Activated CD8-positive, alpha-beta memory T cell treated with anti-CD3 and anti-CD28 coated beads, Interleukin-2, amount 50 U/mL, for 1 hour (primary cell): ENCODE measurements around the gene DSCAM.
"Not testable (repeated sequence)": the region's sequence is repeated elsewhere in the genome, so short reads cannot be mapped to it uniquely, and the experiment has no call there.

ENCODE experiments used
- DNase-seq: peaks from one replicate; pipeline ENCODE4 v3.0.0-alpha.2; 2020; ENCODE audit errors: extremely low read depth

Gene DSCAM

GRCh38 chr21:40182491-40182890, 664.5 kb downstream of the DSCAM start:
- DNase-seq: not testable (repeated sequence)

- no peak for DNase-seq
Measured at GRCh38 chr21:40179166-40179565, 667.8 kb downstream of the DSCAM start.

- DNase-seq: no peak
Measured at GRCh38 chr21:40178726-40179125, 668.2 kb downstream of the DSCAM start.

DNA sequence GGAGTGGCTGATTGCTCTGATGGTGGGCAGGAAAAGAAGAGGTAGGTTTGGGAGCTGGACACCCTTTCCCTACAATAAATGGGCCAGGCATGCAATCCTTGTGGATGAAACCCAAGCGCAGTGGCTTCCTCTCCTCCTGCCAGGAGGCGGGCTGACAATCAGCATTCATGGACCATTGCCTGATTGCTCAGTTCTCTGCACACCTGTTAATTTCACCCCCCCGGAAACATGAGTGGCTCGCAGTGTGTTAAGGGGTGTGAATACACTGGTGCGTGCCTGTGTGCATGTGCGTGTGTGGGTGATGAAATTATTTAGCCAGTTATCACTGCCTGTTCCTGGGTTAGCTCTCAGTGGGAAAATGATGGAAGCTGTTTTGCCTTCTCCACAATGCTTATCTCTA, 669.0 kb downstream of the DSCAM start:
- no peak for DNase-seq

GRCh38 chr21:40176724-40177123, 670.2 kb downstream of the DSCAM start:
- no peak for DNase-seq

- no peak for DNase-seq
Measured at GRCh38 chr21:40173816-40174215, 673.1 kb downstream of the DSCAM start.

DNA sequence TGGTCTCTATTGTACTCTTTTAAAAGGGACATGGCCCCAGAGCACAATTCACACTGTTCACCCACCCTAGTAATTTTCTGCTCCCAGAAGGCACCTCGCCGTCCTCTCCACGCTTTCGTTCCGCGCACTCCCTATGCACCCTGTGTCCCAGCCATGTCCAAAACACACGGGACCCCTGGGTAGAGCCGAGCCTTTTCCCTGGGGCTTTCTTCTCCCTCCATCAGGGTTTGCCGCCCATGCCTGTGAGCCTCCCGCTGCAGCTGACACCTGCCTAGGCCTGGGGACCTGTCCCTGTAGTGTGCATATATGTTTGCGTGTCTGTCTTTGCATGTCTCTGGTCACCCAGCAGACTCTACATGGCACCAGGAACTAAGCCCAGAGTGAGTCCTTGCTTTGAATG, 677.0 kb downstream of the DSCAM start:
- DNase-seq: no peak

GRCh38 chr21:40166291-40166843, 680.6 kb downstream of the DSCAM start:
- DNase-seq: no peak

GRCh38 chr21:40165773-40166070, 681.2 kb downstream of the DSCAM start:
- no peak for DNase-seq

DNA sequence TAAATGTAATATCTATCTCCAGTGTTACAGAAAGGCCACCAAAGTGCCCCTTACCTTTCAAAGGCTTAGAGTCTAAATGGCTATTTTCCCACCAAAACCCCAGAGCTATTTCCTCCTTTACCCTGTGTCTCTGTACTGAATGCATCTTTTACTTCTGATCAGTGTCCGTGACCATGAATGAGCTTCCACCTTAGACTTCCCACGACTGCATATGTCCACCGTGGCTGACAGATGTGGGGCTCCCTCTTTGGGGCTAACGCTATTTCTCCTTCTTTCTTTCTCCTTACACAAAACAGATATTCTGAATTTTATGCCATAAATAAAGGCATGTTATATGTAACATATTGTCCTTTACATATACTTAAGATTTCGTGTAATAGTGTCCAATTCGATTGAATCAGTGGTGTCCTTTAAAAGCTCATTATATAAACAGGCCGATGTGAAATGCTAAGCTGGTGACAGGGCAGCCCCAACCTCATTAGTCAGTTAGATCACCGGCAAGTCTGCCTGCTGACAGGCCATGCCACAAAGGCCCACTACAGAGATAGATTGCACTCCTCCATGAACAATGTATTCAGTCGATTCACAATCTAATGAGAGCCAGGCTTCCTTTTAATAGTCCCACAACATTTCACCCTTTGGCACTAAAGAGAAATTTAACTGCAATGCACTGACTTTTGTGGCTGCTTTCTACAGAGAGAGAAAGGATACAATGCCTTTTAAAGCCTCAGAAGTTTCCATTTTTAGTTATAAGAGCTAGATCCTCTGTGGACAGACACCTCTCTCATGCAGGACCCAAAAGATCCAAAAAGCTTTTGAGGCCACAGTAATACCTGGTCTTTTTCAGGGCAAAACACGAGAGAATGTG, 681.8 kb downstream of the DSCAM start:
- DNase-seq: no peak

DNA sequence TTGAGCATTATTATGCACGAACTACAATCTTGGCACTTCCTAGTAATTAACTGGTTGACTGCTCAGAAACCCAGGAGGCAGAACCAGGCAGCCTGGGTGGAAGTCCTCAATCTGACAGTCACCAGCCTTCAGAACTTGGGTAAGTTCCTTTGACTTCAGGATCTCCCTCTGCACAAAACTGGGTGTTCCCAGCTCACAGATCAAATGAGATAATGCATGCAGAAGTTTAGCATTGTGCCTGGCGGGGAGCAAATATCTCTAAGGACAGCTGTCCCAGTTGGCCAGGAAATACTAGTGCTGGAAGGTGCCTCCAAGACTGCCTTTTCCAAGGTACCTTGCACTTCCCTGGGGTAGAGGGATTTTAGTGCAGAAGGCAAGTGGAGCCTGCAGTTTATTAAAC, 684.9 kb downstream of the DSCAM start:
- DNase-seq: no peak

GRCh38 chr21:40160911-40161310, 686.0 kb downstream of the DSCAM start:
- no peak for DNase-seq

- no peak for DNase-seq
Measured at GRCh38 chr21:40158366-40158765, 688.6 kb downstream of the DSCAM start.

DNA sequence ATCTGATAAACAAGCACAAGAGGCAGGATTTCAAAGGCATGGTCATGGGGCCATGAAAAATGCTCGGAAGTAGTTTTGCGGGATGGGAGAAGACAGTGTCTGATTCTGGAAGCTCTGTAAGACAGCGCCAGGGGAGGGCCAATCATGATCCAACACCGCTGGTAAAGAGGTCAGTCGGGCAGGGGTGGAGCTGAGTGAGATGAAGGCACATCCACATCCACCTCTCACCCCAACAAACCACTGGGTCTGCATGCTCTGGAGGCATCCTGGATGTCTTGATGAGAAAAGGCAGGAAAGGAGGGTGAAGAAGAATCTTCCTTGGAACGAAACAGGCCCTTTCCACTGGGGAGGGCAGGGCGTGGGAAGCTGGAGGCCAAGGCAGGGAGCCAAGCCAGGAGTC, 691.4 kb downstream of the DSCAM start:
- no peak for DNase-seq

GRCh38 chr21:40153351-40153750, 693.6 kb downstream of the DSCAM start:
- no peak for DNase-seq

DNA sequence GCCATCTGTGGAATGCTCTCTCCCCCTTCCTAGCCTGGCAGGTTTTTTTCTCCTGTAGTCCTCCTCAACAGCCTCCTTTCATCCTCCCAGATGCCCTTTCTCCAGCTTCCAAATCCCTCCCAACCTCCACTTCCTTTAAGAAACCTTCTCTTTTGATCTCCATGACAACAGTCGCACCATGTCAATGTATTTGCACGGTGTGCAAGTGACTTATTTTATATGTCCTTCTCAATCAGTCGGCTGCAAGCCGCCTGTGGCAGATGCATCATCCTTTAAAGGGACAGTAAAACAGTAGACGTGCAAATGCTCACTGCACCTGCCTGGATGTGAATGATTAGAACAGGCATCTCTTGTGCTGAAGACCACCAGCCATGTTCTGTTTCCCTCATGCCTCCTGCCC, 694.5 kb downstream of the DSCAM start:
- DNase-seq: no peak

DNA sequence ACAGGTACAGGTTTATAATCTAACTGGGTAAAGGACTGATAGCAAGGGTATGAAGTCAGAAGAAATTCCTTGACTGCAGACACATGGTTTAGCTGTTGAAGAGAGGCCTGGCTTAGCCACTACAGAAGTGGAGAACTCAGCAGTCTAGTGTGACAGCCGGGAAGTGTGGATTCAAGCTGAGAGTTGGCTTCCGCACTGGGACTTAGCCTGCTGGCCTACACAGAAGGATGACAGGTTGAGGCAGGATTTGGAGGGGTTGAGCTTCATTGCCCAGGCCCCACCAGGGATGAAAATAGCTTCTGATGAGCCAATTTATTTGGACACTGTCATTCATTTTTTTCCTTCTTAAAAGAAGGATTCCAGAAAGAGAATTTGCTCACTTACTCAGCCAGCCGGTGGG, 695.3 kb downstream of the DSCAM start:
- DNase-seq: no peak

DNA sequence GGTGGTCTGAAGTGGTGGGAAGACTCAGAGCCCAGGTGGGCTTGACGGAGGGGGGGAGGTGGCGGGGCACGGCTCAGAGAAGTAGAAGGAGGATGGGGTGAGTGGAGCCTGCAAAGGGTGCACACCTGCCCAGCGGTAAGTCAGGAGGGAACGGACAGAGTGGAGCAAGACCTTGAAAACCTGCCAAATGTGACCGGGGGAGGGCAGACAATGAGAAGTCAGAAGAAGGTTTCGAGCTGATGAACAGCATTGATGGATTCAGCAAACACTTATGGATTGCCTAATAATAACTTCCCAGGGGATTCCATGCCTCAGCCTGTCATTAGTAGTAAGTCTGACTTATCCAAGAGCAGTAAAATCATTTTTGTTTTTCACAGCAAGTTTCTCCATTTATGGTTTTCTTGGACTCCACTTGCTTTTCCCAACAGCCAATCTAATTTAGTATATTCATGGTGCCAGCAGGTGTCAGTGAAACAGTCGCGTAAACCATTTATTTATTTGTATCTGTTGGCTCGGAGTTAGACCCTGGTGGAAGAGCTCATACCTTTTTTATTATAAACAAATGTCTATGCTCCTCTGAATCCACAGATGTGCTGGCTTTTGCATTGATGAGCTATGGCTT, 700.6 kb downstream of the DSCAM start:
- no peak for DNase-seq

DNA sequence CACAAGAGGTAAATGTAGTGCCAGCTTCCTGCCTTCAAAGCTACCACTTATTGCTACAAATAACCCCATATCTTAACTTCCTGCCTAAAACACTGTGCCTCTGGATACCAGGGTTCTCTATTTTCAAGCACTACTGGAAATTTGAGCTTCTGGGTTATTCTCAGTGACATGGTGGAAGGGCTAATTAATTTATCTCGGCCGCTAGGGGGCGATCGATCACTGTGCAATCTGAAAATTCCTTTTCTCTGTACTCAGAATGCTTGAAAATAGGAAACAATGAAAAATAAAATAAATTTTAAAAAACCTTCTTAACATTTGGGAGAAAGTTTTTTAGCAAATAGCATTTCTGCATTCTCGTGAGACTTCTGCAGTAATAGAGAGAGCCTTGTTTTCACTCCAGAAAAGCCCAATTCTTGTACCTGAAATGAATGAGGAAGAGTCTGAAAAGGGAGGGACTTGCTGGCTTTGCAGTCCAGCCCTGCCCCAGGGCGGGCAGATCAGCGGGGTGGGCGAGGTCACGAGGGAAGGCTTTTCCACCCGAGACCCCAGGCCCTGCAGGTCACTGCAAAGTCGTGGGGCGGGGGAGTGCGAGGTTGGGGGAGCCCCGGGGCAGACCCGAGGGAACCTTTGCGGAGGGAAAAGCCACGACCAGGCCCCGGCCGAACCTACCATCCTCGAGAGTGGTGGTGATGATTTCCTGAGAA, 703.0 kb downstream of the DSCAM start:
- no peak for DNase-seq

- DNase-seq: no peak
Measured at GRCh38 chr21:40141621-40142020, 705.3 kb downstream of the DSCAM start.

DNA sequence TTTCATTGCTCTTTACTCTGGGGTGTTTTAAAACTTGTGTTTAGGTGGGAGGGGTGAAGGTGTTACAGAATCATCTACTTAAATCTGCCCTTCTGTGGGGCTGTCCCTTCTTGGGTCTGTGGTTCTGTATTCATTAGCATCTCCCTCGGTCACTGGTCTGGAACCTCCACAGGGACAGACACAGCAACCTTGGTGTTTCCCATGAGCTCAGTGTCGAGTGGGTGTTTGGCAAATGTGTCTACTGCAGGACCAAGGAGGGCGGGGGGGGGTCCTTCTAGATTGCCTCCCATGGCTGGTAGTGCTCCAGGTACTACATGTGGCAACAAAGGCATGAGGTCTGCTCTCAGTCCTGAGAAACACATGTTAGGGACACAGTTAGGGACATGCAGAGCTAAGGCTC, 706.3 kb downstream of the DSCAM start:
- no peak for DNase-seq

GRCh38 chr21:40139636-40140035, 707.3 kb downstream of the DSCAM start:
- no peak for DNase-seq

DNA sequence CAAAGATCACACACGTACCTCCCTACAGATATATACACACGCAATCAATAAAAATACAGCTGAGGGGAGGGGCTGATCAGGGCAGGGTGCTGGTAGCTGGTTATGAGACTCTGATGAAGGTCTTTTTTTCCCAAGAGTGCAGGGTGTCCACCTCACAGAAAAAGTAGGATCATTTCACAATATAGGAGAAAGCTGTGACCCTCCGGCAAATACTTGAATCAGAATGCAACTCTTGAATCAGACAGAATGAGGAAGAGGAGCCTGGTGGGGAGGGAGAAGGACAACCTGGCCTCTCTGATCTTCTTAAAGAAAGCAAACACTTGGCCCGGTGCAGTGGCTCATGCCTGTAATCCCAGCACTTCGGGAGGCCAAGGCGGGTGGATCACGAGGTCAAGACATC, 710.4 kb downstream of the DSCAM start:
- no peak for DNase-seq
